GM21423 (cell line): Measurements from ENCODE around the gene RALGPS1.

ENCODE experiments used
- ATAC-seq: cut with Tn5 transposase; IDR thresholded peaks from one replicate; pipeline ENCODE4 v1.9.1; 2021; ENCODE audit warnings: mild to moderate bottlenecking, moderate library complexity; ENCODE audit not compliant: unreplicated experiment

Gene RALGPS1

GRCh38 chr9:127077644-127077946, 163.0 kb downstream of the RALGPS1 start:
- ATAC-seq: no peak

- no peak for ATAC-seq
These were observed 163.8 kb downstream of the RALGPS1 start for GRCh38 chr9:127078336-127078735.

- ATAC-seq: no peak
These were observed 164.4 kb downstream of the RALGPS1 start for GRCh38 chr9:127078988-127079387.

GRCh38 chr9:127079446-127080140, 165.0 kb downstream of the RALGPS1 start:
- ATAC-seq: no peak

- ATAC-seq: no peak
These were observed 166.9 kb downstream of the RALGPS1 start for GRCh38 chr9:127081250-127082185.

GRCh38 chr9:127083138-127083980, 168.8 kb downstream of the RALGPS1 start:
- no peak for ATAC-seq

GRCh38 chr9:127084076-127085039, 169.8 kb downstream of the RALGPS1 start:
- no peak for ATAC-seq

GRCh38 chr9:127085186-127085585, 170.6 kb downstream of the RALGPS1 start:
- ATAC-seq: no peak

GRCh38 chr9:127086771-127087170, 172.2 kb downstream of the RALGPS1 start:
- no peak for ATAC-seq

GRCh38 chr9:127087411-127087810, 172.8 kb downstream of the RALGPS1 start:
- ATAC-seq: no peak

- no peak for ATAC-seq
These were observed 173.3 kb downstream of the RALGPS1 start for GRCh38 chr9:127087836-127088235.

GRCh38 chr9:127088724-127089615, 174.4 kb downstream of the RALGPS1 start:
- ATAC-seq: no peak

GRCh38 chr9:127089631-127090081, 175.1 kb downstream of the RALGPS1 start:
- ATAC-seq: no peak

- no peak for ATAC-seq
These were observed 175.9 kb downstream of the RALGPS1 start for GRCh38 chr9:127090341-127090985.

GRCh38 chr9:127091526-127091925, 176.9 kb downstream of the RALGPS1 start:
- no peak for ATAC-seq

GRCh38 chr9:127092041-127092608, 177.5 kb downstream of the RALGPS1 start:
- ATAC-seq: no peak

- no peak for ATAC-seq
These were observed 178.9 kb downstream of the RALGPS1 start for GRCh38 chr9:127093319-127094020.

GRCh38 chr9:127095411-127095810, 180.8 kb downstream of the RALGPS1 start:
- no peak for ATAC-seq
